Lower leg skin (tissue), 4 donors: Measurements from ENCODE around the gene ZCCHC17. TPM values are rescaled to one million over a fixed set of nuclear protein-coding genes. Genes with fewer than 3 reads are reported as not detected.
A peak's percentile ranks its signal among the peaks of the same experiment; 100 is the strongest.

Experiments
- DNase-seq, 2 donors: peaks; one replicate each; pipeline ENCODE4 v3.0.0-alpha.2; 2019; ENCODE audit warnings: low spot score in 2 of 2
- H3K4me3 ChIP-seq: fragments of 200-600 bp; sonication (generic); 2 replicates; pipeline ENCODE4 v1.5.1; 2017; ENCODE audit warnings: mild to moderate bottlenecking, low read depth; ENCODE audit not compliant: poor library complexity, severe bottlenecking
- CTCF ChIP-seq, 3 donors: fragments of 450-650 bp; IDR thresholded peaks; one replicate each; pipeline ENCODE4 v1.5.1; 2016; ENCODE audit warnings: antibody characterized with exemption in 3 of 3, mild to moderate bottlenecking in 3 of 3, moderate library complexity in 2 of 3
- POLR2A ChIP-seq, 2 donors: fragments of 450-650 bp; IDR thresholded peaks; one replicate each; pipeline ENCODE4 v1.6.1; 2016 to 2017; ENCODE audit warnings: antibody characterized with exemption in 2 of 2, mild to moderate bottlenecking in 1 of 2, moderate library complexity in 1 of 2
- WGBS, 2 donors: methylation state at CpG; one replicate each; pipeline ENCODE4 v1.1.5; 2018; 5-methylcytosine and 5-hydroxymethylcytosine counted together
- intact Hi-C: fragments of 100-400 bp; cut with DNase I; formaldehyde crosslinking; loops from one replicate; pipeline ENCODE4 v1.15.0; 2023; ENCODE audit warnings: low total_unique reads
- total RNA-seq, 4 donors: library from RNA; depleted of rRNA; stranded (reverse); fragments of >200 nt; gene quantifications; one replicate each; pipeline ENCODE4 v1.1.0, GENCODE V29; 2016

The ZCCHC17 gene
- total RNA-seq, 4 donors from 2014 or later, result 14.9 to 23.2 (median 17.6) TPM

- TF ChIP-seq POLR2A (IDR thresholded peaks at IDR 0.05) (no peak), CTCF (IDR thresholded peaks at IDR 0.05) (no peak)
- intact Hi-C loops, result no loop called here
- no peak overlapping the region for H3K4me3 ChIP-seq
- WGBS, 2 donors, result 73 to 75% methylated on average over 10 of the region's 10 CpGs
- DNase-seq, result peak in 1 of 2 donors; percentile 62
These were observed 74.5 kb downstream of the ZCCHC17 start for GRCh38 chr1:31371121-31371959.

GRCh38 chr1:31372051-31372450 lies 75.2 kb downstream of the ZCCHC17 start:
- H3K4me3 ChIP-seq, result no peak overlapping the region
- TF ChIP-seq CTCF (IDR thresholded peaks at IDR 0.05) (no peak), POLR2A (IDR thresholded peaks at IDR 0.05) (no peak)
- intact Hi-C loops, result no loop called here
- WGBS, 2 donors, result 66 to 83% methylated on average over 3 of the region's 3 CpGs
- DNase-seq, result peak in 1 of 2 donors; percentile 50

- TF ChIP-seq POLR2A (IDR thresholded peaks at IDR 0.05), result no peak
- TF ChIP-seq CTCF (IDR thresholded peaks at IDR 0.05), result no peak
- no peak for DNase-seq
- H3K4me3 ChIP-seq, result peak overlapping the region; percentile 12
- intact Hi-C loops, result no loop called here
- WGBS, 2 donors, result 36 to 44% methylated on average over 6 to 10 of the region's 10 CpGs
These were observed 75.9 kb downstream of the ZCCHC17 start for GRCh38 chr1:31372751-31373055.

- TF ChIP-seq POLR2A (IDR thresholded peaks at IDR 0.05), result no peak
- TF ChIP-seq CTCF (IDR thresholded peaks at IDR 0.05), result no peak
- 0 to 1% methylated on average over 37 to 40 of the region's 44 CpGs for WGBS, 2 donors
- intact Hi-C loops, result no loop called here
- peak within 1 kb of the TSS; percentile 12 for H3K4me3 ChIP-seq
- peak; percentile 78 to 96 for DNase-seq
These were observed 76.4 kb downstream of the ZCCHC17 start, which contains the start of gene FABP3 for GRCh38 chr1:31373056-31373896. Gene FABP3, minus strand, starts transcription at chr1:31373076. Its CDS starts 62 bp downstream, at chr1:31373014.

- intact Hi-C loops, result no loop called here
- H3K4me3 ChIP-seq, result no peak overlapping the region
- DNase-seq, result peak in 1 of 2 donors; percentile 69
- TF ChIP-seq POLR2A (IDR thresholded peaks at IDR 0.05) (no peak), CTCF (IDR thresholded peaks at IDR 0.05) (no peak)
- WGBS, 2 donors, result 32 to 37% methylated on average over 11 of the region's 11 CpGs
These were observed 77.2 kb downstream of the ZCCHC17 start for GRCh38 chr1:31373897-31374486.
